Activated CD4-positive, alpha-beta T cell treated with anti-CD3 and anti-CD28 coated beads for 36 hours (primary cell): Measurements from ENCODE around the gene PSMB8. TPM values are rescaled to one million over a fixed set of nuclear protein-coding genes. Genes with fewer than 3 reads are reported as not detected.
"Not testable (repeated sequence)": the region's sequence is repeated elsewhere in the genome, so short reads cannot be mapped to it uniquely, and the experiment has no call there.

Experiments
- ATAC-seq: fragments of 200-7000 bp; cut with Tn5 transposase; one replicate; pipeline ENCODE4 v1.10.0; 2021; ENCODE audit warnings: mild to moderate bottlenecking, moderate library complexity
- CTCF ChIA-PET: fragments of 350-600 bp; sonication (Branson Sonifier 250); formaldehyde crosslinking; loops from one replicate; lab custom pipeline; 2021; ENCODE audit warnings: antibody characterized with exemption; lab: Charles Lee
- POLR2A ChIA-PET: fragments of 350-600 bp; sonication (Branson Sonifier 250); formaldehyde crosslinking; loops from one replicate; lab custom pipeline; 2021; ENCODE audit warnings: antibody characterized with exemption, inconsistent platforms; lab: Charles Lee
- DNase-seq: peaks from one replicate; pipeline ENCODE4 v3.0.0-alpha.2; 2020
- H3K27ac Mint-ChIP-seq: one replicate; pipeline ENCODE4 v1.8.0; 2021; ENCODE audit warnings: mixed read lengths
- H3K27me3 Mint-ChIP-seq: one replicate; pipeline ENCODE4 v1.8.0; 2021; ENCODE audit warnings: mixed read lengths
- H3K36me3 Mint-ChIP-seq: one replicate; pipeline ENCODE4 v1.8.0; 2021; ENCODE audit warnings: low read depth, mixed read lengths
- H3K4me1 Mint-ChIP-seq: one replicate; pipeline ENCODE4 v1.8.0; 2021; ENCODE audit warnings: mixed read lengths
- H3K4me3 Mint-ChIP-seq: one replicate; pipeline ENCODE4 v1.8.0; 2021; ENCODE audit warnings: mild to moderate bottlenecking, moderate library complexity, mixed read lengths
- H3K9me3 Mint-ChIP-seq: one replicate; pipeline ENCODE4 v1.8.0; 2021; ENCODE audit warnings: low read depth, mixed read lengths
- intact Hi-C, 2 experiments: fragments of 100-400 bp; cut with DNase I in 1 of 2; cut with micrococcal nuclease in 1 of 2; formaldehyde crosslinking; loops; one replicate each; pipeline versions ENCODE4 v1.14.2 to v1.15.1; 2022 to 2024; cut with DNase I, micrococcal nuclease
- total RNA-seq, 2 experiments: library from RNA; stranded (reverse); gene quantifications; one replicate each; pipeline ENCODE4 v1.2.3, GENCODE V29; 2021

PSMB8 gene
- total RNA-seq, 2 experiments from 2014 or later: 238 to 338 TPM

DNA sequence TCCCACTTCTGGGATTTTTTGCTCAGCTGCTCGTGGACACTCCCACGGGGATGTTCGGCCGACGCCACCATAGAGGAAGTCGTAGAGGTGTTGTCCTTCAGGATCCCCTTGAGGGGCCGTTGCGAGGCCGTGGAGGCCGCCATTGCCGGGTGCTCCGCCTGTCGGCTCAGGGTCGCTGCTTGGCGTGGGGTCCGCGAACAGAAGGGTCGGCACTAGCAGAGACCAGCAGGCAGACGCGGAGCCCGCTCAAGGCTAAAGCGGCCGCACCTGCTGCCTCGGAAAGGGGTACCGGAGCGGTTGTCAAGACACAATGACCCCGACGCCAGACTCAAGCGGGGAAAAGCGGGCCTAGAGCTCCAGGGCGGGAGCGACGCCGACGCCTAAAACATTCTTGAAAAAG, 35.8 kb upstream of the PSMB8 start:
- peaks cover 15% of the 10 kb centered on the region for H3K4me1 Mint-ChIP-seq
- H3K9me3 Mint-ChIP-seq: no peaks in the 10 kb centered on the region
- ATAC-seq: no peak
- no peak for DNase-seq
- intact Hi-C loops: no loop called here
- no peak overlapping the region for H3K4me3 Mint-ChIP-seq
- H3K36me3 Mint-ChIP-seq: peaks cover 6% of the 10 kb centered on the region
- CTCF ChIA-PET: interaction anchor here (0.6 to 2.3 kb wide), 12 partner anchors 8 to 540 kb away, joined by 3 to 12 read pairs (median 5); partner anchors contain the start of gene TAP2
- H3K27me3 Mint-ChIP-seq: peaks cover 5% of the 10 kb centered on the region
- POLR2A ChIA-PET: no interaction called here
- H3K27ac Mint-ChIP-seq: no peak overlapping the region

DNA sequence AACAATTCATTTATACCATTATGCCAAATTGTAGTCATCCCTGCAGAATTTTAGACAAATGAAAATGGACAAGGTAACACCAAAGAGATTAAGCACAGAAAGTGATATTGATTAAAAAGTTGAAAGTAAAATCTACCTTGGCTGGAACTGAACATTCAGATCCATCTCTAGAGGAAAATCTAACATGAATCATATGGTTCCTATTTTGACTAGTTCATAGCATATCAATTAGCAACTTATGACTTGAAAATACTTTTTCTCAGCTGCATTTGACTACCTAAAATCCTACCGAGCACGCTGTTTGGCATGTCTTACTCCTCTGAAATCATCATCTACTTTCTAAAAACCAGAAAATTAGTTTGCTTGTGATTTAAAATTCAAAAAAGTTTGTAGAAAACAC, 32.8 kb upstream of the PSMB8 start:
- POLR2A ChIA-PET: interaction anchor here (0.6 kb wide), 2 partner anchors 77 to 108 kb away, joined by 3 read pairs; no protein-coding TSS in a partner anchor

DNA sequence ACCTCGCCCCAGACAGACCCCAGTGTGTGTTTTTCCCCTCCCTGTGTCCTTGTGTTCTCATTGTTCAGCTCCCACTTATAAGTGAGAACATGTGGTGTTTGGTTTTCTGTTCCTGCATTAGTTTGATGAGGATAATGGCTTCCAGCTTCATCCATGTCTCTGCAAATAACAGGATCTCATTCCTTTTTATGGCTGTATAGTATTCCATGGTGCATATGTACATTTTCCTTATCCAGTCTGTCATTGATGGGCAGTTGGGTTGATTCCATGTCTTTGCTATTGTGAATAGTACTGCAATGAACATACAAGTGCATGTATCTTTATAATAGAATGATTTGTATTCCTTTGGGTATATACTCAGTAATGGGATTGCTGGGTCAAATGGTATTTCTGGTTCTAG, 30.1 kb upstream of the PSMB8 start:
- ATAC-seq, DNase-seq, H3K4me3 Mint-ChIP-seq, H3K36me3 Mint-ChIP-seq, intact Hi-C loops, H3K4me1 Mint-ChIP-seq, H3K27ac Mint-ChIP-seq, POLR2A ChIA-PET, H3K9me3 Mint-ChIP-seq: not testable (repeated sequence)
- peaks cover 12% of the 10 kb centered on the region for H3K27me3 Mint-ChIP-seq
- CTCF ChIA-PET: interaction anchor here (1.9 to 3.5 kb wide), 3 partner anchors 35 to 111 kb away, joined by 7 to 13 read pairs (median 9); partner anchors contain the start of gene TAP2

More for the DNA sequence above, 32.8 kb upstream of the PSMB8 start:
- Mint-ChIP-seq H3K4me3 (no peak overlapping the region), H3K36me3 (peaks cover 6% of the 10 kb centered on the region), H3K27ac (no peak overlapping the region), H3K9me3 (no peaks in the 10 kb centered on the region), H3K4me1 (peaks cover 5% of the 10 kb centered on the region), H3K27me3 (peaks cover 11% of the 10 kb centered on the region)
- CTCF ChIA-PET: interaction anchor here (0.6 to 2.7 kb wide), 7 partner anchors 8 to 108 kb away, joined by 4 to 16 read pairs (median 10); partner anchors contain the start of genes HLA-DMA and TAP2
- ATAC-seq: peak; percentile 44
- no peak for DNase-seq
- intact Hi-C loops: no loop called here

DNA sequence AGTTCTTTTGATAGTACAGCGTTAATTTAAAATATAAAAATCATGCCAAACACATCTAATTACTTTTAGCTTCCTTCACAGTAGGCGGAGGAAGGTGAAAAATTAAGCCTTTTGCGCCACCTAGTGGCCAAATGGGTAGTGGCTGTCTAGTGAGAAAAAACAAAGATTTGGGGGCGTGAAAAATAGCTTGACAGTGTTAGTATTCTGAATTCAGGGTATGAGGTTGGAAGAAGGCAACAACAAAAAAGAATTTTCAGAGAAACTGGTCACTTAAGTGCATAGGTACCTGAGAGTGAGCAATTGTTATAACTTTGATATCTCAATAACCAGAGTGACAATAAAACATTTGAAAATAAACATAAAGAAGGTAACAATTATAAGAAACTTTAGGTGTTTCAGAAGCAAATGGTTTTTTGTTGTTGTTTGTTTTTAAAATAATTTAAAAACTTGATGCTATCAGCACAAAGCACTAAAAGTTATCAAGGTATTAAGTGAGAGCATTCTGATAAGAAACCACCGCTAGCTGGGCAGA, 24.5 kb upstream of the PSMB8 start:
- DNase-seq: peak; percentile 92
- ATAC-seq: peak; percentile 73
- Mint-ChIP-seq H3K36me3 (peaks cover 6% of the 10 kb centered on the region), H3K4me1 (peaks cover 35% of the 10 kb centered on the region), H3K4me3 (no peak overlapping the region), H3K27ac (no peak overlapping the region), H3K9me3 (no peaks in the 10 kb centered on the region), H3K27me3 (peaks cover 8% of the 10 kb centered on the region)
- ChIA-PET CTCF (interaction anchor here (0.6 to 10.0 kb wide), 70 partner anchors 9 to 780 kb away, joined by 3 to 253 read pairs (median 4); partner anchors contain the start of genes BRD2, HLA-DMA, HLA-DOB and HLA-DPA1), POLR2A (interaction anchor here (0.7 to 2.2 kb wide), 7 partner anchors 14 to 104 kb away, joined by 3 to 25 read pairs (median 4); partner anchors contain the start of genes PSMB9, TAP1 and TAP2)
- intact Hi-C loops: loop anchor here (1.0 to 5.0 kb wide), 7 partner anchors 14 to 456 kb away; partner anchors contain the start of genes PSMB9 (in 1 of the 2) and TAP2 (in 1 of the 2)

- Mint-ChIP-seq H3K4me3 (no peak overlapping the region), H3K4me1 (peaks cover 35% of the 10 kb centered on the region), H3K27ac (peak overlapping the region; percentile 74), H3K27me3 (peaks cover 6% of the 10 kb centered on the region), H3K9me3 (no peaks in the 10 kb centered on the region), H3K36me3 (peaks cover 8% of the 10 kb centered on the region)
- ATAC-seq: peak; percentile 37
- no peak for DNase-seq
- ChIA-PET POLR2A (interaction anchor here (0.7 to 2.2 kb wide), 6 partner anchors 14 to 104 kb away, joined by 3 to 25 read pairs (median 6); partner anchors contain the start of genes PSMB9, TAP1 and TAP2), CTCF (interaction anchor here (0.7 to 10.0 kb wide), 66 partner anchors 10 to 463 kb away, joined by 3 to 253 read pairs (median 5); partner anchors contain the start of genes BRD2, HLA-DMA, HLA-DOB and HLA-DQB2)
- intact Hi-C loops: loop anchor here (1.0 to 5.0 kb wide), 7 partner anchors 13 to 455 kb away; partner anchors contain the start of genes PSMB9 (in 2 of the 2) and TAP2 (in 2 of the 2)
Measured at GRCh38 chr6:32867554-32868256, 23.9 kb upstream of the PSMB8 start.

- Mint-ChIP-seq H3K27me3 (peaks cover 3% of the 10 kb centered on the region), H3K9me3 (no peaks in the 10 kb centered on the region), H3K4me3 (no peak overlapping the region), H3K27ac (peak overlapping the region; percentile 74), H3K4me1 (peaks cover 35% of the 10 kb centered on the region), H3K36me3 (peaks cover 8% of the 10 kb centered on the region)
- no peak for DNase-seq
- ChIA-PET POLR2A (interaction anchor here (1.8 to 2.2 kb wide), 2 partner anchors 13 to 29 kb away, joined by 10 to 25 read pairs; partner anchors contain the start of genes PSMB9, TAP1 and TAP2), CTCF (interaction anchor here (0.7 to 10.0 kb wide), 28 partner anchors 11 to 612 kb away, joined by 3 to 253 read pairs (median 9); partner anchors contain the start of genes BRD2, PSMB9, TAP1 and TAP2)
- peak; percentile 40 for ATAC-seq
- intact Hi-C loops: loop anchor here in 1 of 2 experiments (1.0 to 5.0 kb wide), 3 partner anchors 13 to 455 kb away; partner anchors contain the start of genes PSMB9 and TAP2
Measured at GRCh38 chr6:32867022-32867477, 23.2 kb upstream of the PSMB8 start.

- no peak for ATAC-seq
Measured at GRCh38 chr6:32865724-32866443, 22.0 kb upstream of the PSMB8 start.

GRCh38 chr6:32862725-32863124, 18.9 kb upstream of the PSMB8 start:
- Mint-ChIP-seq H3K9me3 (no peaks in the 10 kb centered on the region), H3K27ac (no peak overlapping the region), H3K4me3 (no peak overlapping the region), H3K4me1 (peaks cover 58% of the 10 kb centered on the region), H3K27me3 (no peaks in the 10 kb centered on the region), H3K36me3 (peaks cover 43% of the 10 kb centered on the region)
- ATAC-seq (no peak), DNase-seq (no peak)
- intact Hi-C loops: no loop called here
- ChIA-PET CTCF (interaction anchor here (1.2 to 10.0 kb wide), 2 partner anchors 23 to 88 kb away, joined by 5 to 253 read pairs; partner anchors contain the start of gene TAP2), POLR2A (no interaction called here)

More at GRCh38 chr6:32865724-32866443, 22.0 kb upstream of the PSMB8 start:
- peaks cover 39% of the 10 kb centered on the region for H3K4me1 Mint-ChIP-seq
- intact Hi-C loops: loop anchor here (1.0 to 5.0 kb wide), 2 partner anchors 9 to 454 kb away; no protein-coding TSS in a partner anchor
- no peaks in the 10 kb centered on the region for H3K9me3 Mint-ChIP-seq
- ChIA-PET POLR2A (no interaction called here), CTCF (interaction anchor here (0.6 to 10.0 kb wide), 5 partner anchors 9 to 135 kb away, joined by 3 to 253 read pairs (median 7); partner anchors contain the start of genes PSMB9, TAP1 and TAP2)
- H3K27me3 Mint-ChIP-seq: peaks cover 3% of the 10 kb centered on the region
- H3K36me3 Mint-ChIP-seq: peaks cover 17% of the 10 kb centered on the region
- no peak for DNase-seq
- H3K27ac Mint-ChIP-seq: peak overlapping the region; percentile 55
- no peak overlapping the region for H3K4me3 Mint-ChIP-seq

DNA sequence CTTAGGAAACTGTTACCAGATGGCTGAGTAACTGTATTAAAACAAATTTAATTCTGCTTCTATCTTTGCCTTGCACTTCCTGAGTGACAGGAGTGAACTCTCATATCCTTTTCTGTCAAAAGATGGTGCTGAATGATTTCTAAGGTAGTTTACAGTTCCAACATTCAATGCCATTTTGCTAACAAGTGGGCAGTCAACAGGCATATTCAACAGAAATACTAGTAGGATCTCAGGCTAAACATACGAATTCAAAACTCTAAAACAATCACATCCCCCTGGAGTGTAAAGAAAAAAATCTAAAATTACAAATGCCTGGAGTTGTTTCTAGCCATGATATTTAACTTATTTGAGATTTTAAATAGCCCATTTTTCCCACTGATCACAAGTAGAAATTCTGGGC, 16.8 kb upstream of the PSMB8 start:
- Mint-ChIP-seq H3K4me1 (peaks cover 57% of the 10 kb centered on the region), H3K36me3 (peaks cover 63% of the 10 kb centered on the region), H3K9me3 (no peaks in the 10 kb centered on the region), H3K27ac (peak overlapping the region; percentile 82), H3K4me3 (no peak overlapping the region), H3K27me3 (no peaks in the 10 kb centered on the region)
- DNase-seq (no peak), ATAC-seq (no peak)
- intact Hi-C loops: no loop called here
- ChIA-PET POLR2A (no interaction called here), CTCF (interaction anchor here (0.7 to 8.0 kb wide), 2 partner anchors 18 to 73 kb away, joined by 3 to 240 read pairs; partner anchors contain the start of genes PSMB8 and TAP2)

- intact Hi-C loops: no loop called here
- DNase-seq (no peak), ATAC-seq (no peak)
- peak overlapping the region; percentile 83 for H3K27ac Mint-ChIP-seq
- peaks cover 55% of the 10 kb centered on the region for H3K4me1 Mint-ChIP-seq
- no peaks in the 10 kb centered on the region for H3K9me3 Mint-ChIP-seq
- ChIA-PET POLR2A (interaction anchor here (1.1 to 1.8 kb wide), 3 partner anchors 19 to 116 kb away, joined by 3 to 11 read pairs (median 3); partner anchors contain the start of gene TAP2), CTCF (interaction anchor here (0.7 to 8.0 kb wide), 7 partner anchors 9 to 254 kb away, joined by 3 to 240 read pairs (median 3); partner anchors contain the start of genes HLA-DMA, PSMB8 and TAP2)
- peaks cover 74% of the 10 kb centered on the region for H3K36me3 Mint-ChIP-seq
- H3K27me3 Mint-ChIP-seq: no peaks in the 10 kb centered on the region
- H3K4me3 Mint-ChIP-seq: no peak overlapping the region
Measured at GRCh38 chr6:32858194-32858593, 14.3 kb upstream of the PSMB8 start.
